Measurements from ENCODE around the gene ENDOU. TPM values are rescaled to one million over a fixed set of nuclear protein-coding genes. Genes with fewer than 3 reads are reported as not detected.

Gene ENDOU
- total RNA-seq, 6 experiments from 2014 or later: 0.11 TPM; not detected in 5

DNA sequence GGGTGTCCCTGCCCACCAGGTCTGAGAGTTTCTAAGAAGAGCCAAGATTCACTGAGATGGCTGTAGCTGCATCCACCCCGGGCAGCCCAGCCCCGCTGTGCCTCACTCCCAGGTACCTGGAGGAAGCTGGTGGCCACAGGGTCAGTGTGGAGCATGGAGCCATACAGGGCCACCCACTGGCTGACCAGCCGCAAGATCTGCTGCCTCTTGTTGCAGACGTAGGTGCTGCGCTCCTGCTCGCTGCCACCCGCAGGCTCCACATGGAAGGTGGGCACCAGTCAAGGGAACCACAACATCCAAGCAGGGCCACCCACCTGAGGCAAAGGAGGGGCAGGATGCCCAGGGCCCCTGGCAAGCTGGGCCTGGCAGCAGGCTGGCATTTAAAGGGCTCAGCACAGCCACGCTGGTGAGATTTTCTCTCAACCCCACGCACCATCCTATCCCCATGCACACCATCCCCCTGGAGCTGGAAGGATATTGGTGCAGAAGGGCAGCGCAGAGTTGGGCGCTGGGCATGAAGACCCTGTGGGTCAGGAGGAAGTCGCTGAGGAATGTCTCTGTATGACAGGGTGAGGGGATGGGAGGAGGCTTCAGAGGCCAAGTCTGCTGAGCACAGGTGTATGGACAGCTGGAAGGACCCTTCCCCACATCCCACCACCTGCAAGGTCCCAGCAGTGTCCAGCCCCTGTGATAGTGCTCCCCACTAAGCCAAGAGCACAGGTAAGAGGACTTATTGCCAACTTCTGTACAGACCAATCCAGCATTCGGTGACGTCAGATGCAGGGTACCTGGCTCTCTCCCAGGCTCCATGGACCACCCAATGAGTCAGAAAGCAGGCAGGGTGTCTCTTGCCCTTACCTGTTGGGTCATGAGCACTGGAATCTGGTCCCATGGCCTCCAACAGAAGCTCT is 22.6 kb upstream of the ENDOU start:
- Mint-ChIP-seq H3K36me3 (ENCODE audit: low read depth) (no peaks in the 10 kb centered on the region), H3K9me3 (no peaks in the 10 kb centered on the region), H3K4me1 (ENCODE audit: low read depth) (peaks cover 11% of the 10 kb centered on the region), H3K27ac (no peak overlapping the region), H3K27me3 (ENCODE audit: insufficient read depth) (peaks cover 7% of the 10 kb centered on the region; the same call in 1 of the 2 replicates), H3K4me3 (no peak overlapping the region)
- DNase-seq: no peak
- TF ChIP-seq, protein P1, sequence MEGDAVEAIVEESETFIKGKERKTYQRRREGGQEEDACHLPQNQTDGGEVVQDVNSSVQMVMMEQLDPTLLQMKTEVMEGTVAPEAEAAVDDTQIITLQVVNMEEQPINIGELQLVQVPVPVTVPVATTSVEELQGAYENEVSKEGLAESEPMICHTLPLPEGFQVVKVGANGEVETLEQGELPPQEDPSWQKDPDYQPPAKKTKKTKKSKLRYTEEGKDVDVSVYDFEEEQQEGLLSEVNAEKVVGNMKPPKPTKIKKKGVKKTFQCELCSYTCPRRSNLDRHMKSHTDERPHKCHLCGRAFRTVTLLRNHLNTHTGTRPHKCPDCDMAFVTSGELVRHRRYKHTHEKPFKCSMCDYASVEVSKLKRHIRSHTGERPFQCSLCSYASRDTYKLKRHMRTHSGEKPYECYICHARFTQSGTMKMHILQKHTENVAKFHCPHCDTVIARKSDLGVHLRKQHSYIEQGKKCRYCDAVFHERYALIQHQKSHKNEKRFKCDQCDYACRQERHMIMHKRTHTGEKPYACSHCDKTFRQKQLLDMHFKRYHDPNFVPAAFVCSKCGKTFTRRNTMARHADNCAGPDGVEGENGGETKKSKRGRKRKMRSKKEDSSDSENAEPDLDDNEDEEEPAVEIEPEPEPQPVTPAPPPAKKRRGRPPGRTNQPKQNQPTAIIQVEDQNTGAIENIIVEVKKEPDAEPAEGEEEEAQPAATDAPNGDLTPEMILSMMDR (IDR thresholded peaks at IDR 0.05): no peak

DNA sequence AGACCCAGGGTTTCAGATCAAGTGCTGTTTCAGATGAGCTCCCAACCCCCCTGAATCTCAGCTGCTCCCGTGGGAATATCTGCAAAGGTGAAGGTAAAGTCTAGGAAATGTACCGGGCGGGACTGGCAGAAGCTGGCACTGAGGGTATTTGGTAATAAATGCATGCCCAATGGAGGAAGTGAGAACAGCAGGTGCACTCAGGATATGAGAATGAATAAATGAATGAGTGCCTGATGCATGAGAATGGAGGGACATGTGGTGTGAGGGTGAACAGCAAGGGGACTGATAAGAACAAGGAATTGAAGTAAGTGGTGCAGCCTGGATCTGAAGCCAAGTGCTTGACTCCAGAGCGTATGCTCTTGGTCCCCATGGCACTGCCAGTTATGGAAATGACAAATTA is 21.8 kb upstream of the ENDOU start:
- TF ChIP-seq, protein P1 (IDR thresholded peaks at IDR 0.05): no peak
- peaks cover 7% of the 10 kb centered on the region; the same call in 1 of the 2 replicates for H3K27me3 Mint-ChIP-seq (ENCODE audit: insufficient read depth)
- H3K9me3 Mint-ChIP-seq: no peaks in the 10 kb centered on the region
- no peak for DNase-seq
- no peaks in the 10 kb centered on the region for H3K36me3 Mint-ChIP-seq (ENCODE audit: low read depth)
- H3K4me1 Mint-ChIP-seq (ENCODE audit: low read depth): peaks cover 4% of the 10 kb centered on the region
- H3K27ac Mint-ChIP-seq: no peak overlapping the region
- H3K4me3 Mint-ChIP-seq: no peak overlapping the region

DNA sequence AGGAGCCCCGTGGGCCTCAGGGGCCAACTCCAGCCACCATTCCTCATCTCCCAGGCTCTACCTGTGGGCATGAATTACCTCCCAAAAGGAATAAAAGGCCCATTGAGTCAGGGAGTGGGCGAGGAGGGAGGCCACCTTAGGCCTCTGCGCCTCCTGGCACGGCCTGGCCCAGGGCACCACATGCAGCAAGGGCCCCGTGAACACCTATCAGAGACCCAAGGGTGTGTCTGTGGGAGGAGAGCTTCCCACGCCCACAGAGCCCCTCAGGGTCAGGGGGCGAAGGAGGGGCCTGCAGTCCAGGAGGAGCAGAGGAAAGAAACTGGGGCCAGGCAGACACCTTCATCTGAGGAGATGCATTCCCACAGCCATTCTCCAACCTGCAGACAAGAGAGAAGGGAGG is 21.2 kb upstream of the ENDOU start:
- H3K27me3 Mint-ChIP-seq (ENCODE audit: insufficient read depth): peaks cover 7% of the 10 kb centered on the region; the same call in 1 of the 2 replicates
- TF ChIP-seq, protein P1 (IDR thresholded peaks at IDR 0.05): no peak
- no peaks in the 10 kb centered on the region for H3K9me3 Mint-ChIP-seq
- no peak overlapping the region for H3K27ac Mint-ChIP-seq
- peaks cover 2% of the 10 kb centered on the region for H3K4me1 Mint-ChIP-seq (ENCODE audit: low read depth)
- no peaks in the 10 kb centered on the region for H3K36me3 Mint-ChIP-seq (ENCODE audit: low read depth)
- no peak for DNase-seq
- H3K4me3 Mint-ChIP-seq: no peak overlapping the region

DNA sequence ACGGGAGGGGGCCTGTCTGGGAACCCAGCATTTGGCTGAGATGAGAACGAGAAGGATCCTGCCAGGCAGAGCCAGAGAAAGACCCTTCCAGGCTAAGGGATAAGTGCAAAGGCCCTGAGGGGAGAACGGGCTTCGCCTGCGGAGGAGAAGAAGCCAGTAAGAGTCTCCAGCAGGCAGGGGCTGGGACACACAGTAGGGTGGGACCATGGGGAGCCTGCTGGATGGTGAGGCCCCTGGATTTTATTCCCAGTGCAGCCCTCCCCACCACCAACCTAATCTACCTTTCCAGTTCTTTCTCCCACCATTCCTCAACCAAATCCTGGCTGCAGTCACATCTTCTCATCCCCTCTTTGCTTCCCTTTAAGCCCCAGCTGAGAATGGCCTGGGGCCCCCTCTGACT is 20.8 kb upstream of the ENDOU start:
- H3K4me1 Mint-ChIP-seq (ENCODE audit: low read depth): peaks cover 6% of the 10 kb centered on the region
- no peak overlapping the region for H3K4me3 Mint-ChIP-seq
- no peaks in the 10 kb centered on the region for H3K36me3 Mint-ChIP-seq (ENCODE audit: low read depth)
- DNase-seq: no peak
- TF ChIP-seq, protein P1 (IDR thresholded peaks at IDR 0.05): no peak
- peaks cover 7% of the 10 kb centered on the region; the same call in 1 of the 2 replicates for H3K27me3 Mint-ChIP-seq (ENCODE audit: insufficient read depth)
- no peaks in the 10 kb centered on the region for H3K9me3 Mint-ChIP-seq
- H3K27ac Mint-ChIP-seq: no peak overlapping the region; the same call in 1 of the 2 replicates

DNA sequence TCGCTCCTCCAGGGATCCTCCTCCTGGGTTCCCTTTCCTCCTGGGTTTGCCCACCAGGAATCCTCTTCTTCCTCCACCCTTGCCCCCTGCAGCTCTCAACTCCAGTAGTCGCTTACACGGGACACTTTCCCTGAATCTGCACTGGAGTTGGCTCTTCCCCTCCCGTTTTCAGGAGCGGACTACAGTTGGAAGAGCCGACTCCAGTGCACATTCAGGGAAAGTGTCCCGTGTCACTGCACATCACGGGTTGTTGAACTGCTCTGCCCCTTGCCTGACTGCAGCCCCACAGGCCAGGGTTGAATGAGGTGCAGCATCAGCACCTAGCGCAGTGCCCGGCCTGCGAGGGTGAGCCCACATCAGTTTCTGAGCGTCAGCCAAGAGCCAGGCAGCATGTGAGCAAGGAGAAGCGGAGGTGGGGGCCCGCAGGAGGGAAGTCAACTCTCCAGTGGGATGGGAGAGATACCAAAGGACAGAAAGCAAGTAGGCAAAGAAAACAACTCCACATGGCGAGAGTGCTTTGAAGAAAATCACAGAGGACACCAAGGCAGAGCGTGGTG is 20.3 kb upstream of the ENDOU start:
- Mint-ChIP-seq H3K4me3 (no peak overlapping the region), H3K36me3 (ENCODE audit: low read depth) (no peaks in the 10 kb centered on the region), H3K9me3 (no peaks in the 10 kb centered on the region), H3K4me1 (ENCODE audit: low read depth) (peaks cover 7% of the 10 kb centered on the region), H3K27ac (no peak overlapping the region; the same call in 1 of the 2 replicates), H3K27me3 (ENCODE audit: insufficient read depth) (peaks cover 7% of the 10 kb centered on the region; the same call in 1 of the 2 replicates)
- TF ChIP-seq, protein P1 (IDR thresholded peaks at IDR 0.05): no peak
- DNase-seq: no peak

All from HFFc6 (cell line).